Naive thymus-derived CD8-positive, alpha-beta T cell (primary cell): Measurements from ENCODE around the gene CDH3. TPM values are rescaled to one million over a fixed set of nuclear protein-coding genes. Genes with fewer than 3 reads are reported as not detected.

Experiments
- ATAC-seq, 2 donors: fragments of 150-1000 bp; cut with Tn5 transposase in 1 of 2; sonication (Bioruptor Pico), chemical (Tn5 transposase) in 1 of 2; 1 replicate in 1 of 2; 2 replicates in 1 of 2; pipeline ENCODE4 v1.10.0; 2021; ENCODE audit warnings: mild to moderate bottlenecking in 2 of 2, moderate library complexity in 2 of 2
- POLR2A ChIA-PET: fragments of 350-600 bp; sonication (Branson Sonifier 250); formaldehyde crosslinking; loops from one replicate; lab custom pipeline; 2021; ENCODE audit warnings: antibody characterized with exemption; lab: Charles Lee
- DNase-seq, 10 donors: peaks; one replicate each; pipeline versions ENCODE4 v3.0.0 to v3.0.0-alpha.2; 2020 to 2022
- H3K27ac Mint-ChIP-seq, 10 donors: one replicate each; pipeline ENCODE4 v1.8.0; 2020 to 2022; ENCODE audit warnings: mild to moderate bottlenecking in 10 of 10, mixed read lengths in 10 of 10, moderate library complexity in 4 of 10, inconsistent platforms in 1 of 10
- H3K27me3 Mint-ChIP-seq, 5 donors: one replicate each; pipeline ENCODE4 v1.8.0; 2021 to 2022; ENCODE audit warnings: mixed read lengths in 5 of 5
- H3K36me3 Mint-ChIP-seq, 3 donors: one replicate each; pipeline ENCODE4 v1.8.0; 2020 to 2022; ENCODE audit warnings: mixed read lengths in 3 of 3, mild to moderate bottlenecking in 2 of 3, inconsistent platforms in 1 of 3
- H3K4me1 Mint-ChIP-seq, 4 donors: one replicate each; pipeline ENCODE4 v1.8.0; 2021 to 2022; ENCODE audit warnings: mixed read lengths in 4 of 4
- H3K4me3 Mint-ChIP-seq, 10 donors: one replicate each; pipeline ENCODE4 v1.8.0; 2020 to 2022; ENCODE audit warnings: mild to moderate bottlenecking in 10 of 10, mixed read lengths in 10 of 10, moderate library complexity in 6 of 10, inconsistent platforms in 1 of 10
- H3K9me3 Mint-ChIP-seq, 9 donors: one replicate each; pipeline ENCODE4 v1.8.0; 2020 to 2022; ENCODE audit warnings: mixed read lengths in 9 of 9, mild to moderate bottlenecking in 3 of 9, inconsistent platforms in 1 of 9, moderate library complexity in 1 of 9
- polyA plus RNA-seq, 3 donors: library from polyadenylated mRNA; unstranded; fragments of 300-500 nt; fragmentation: Illumina TruSeq; gene quantifications; one replicate each; pipeline ENCODE4 v1.2.3, GENCODE V29; 2021
- total RNA-seq, 8 experiments: library from RNA in 2 of 8; stranded (reverse) in 2 of 8; gene quantifications; one replicate each; pipeline ENCODE4 v1.2.3 and lab custom pipeline; 2021 to 2026

CDH3 gene
- total and polyA plus RNA-seq, 5 experiments from 2014 or later = 0.29 to 0.60 TPM; not detected in 3

- H3K9me3 Mint-ChIP-seq = no peaks in the 10 kb centered on the region
- H3K36me3 Mint-ChIP-seq = no peaks in the 10 kb centered on the region
- POLR2A ChIA-PET = interaction anchor here (0.7 kb wide), 1 partner anchor 1197 kb away, joined by 3 read pairs; no protein-coding TSS in a partner anchor
- DNase-seq = no peak
- H3K27me3 Mint-ChIP-seq = no peaks in the 10 kb centered on the region
- no peak overlapping the region for H3K4me3 Mint-ChIP-seq
- H3K4me1 Mint-ChIP-seq = no peaks in the 10 kb centered on the region
- no peak for ATAC-seq
- no peak overlapping the region for H3K27ac Mint-ChIP-seq
These were observed 41.8 kb downstream of the CDH3 start for GRCh38 chr16:68686905-68687304.

DNA sequence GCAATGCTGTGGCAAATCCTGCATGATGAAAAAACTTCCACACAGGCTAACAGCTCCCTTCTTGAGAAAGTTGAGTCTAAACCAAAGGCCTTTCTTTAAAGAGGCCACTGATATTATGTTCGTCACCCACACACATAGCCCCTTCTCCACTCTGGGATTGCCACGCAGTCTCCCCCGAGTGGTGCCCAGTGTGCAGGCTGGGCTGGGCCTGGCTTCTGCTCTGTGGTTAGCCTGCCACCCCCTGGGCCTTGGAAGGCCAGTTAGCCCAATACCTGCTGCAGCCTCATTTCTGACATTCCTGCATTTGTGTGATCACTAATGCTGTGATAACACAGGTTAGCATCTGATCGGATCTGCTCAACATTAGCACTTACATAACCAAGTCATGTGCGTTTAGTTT, 44.8 kb downstream of the CDH3 start:
- Mint-ChIP-seq H3K9me3 (no peaks in the 10 kb centered on the region), H3K4me1 (no peaks in the 10 kb centered on the region), H3K27me3 (peaks cover 0 to under 1% (median 0%) of the 10 kb centered on the region in 5 donors), H3K27ac (no peak overlapping the region), H3K36me3 (no peaks in the 10 kb centered on the region), H3K4me3 (no peak overlapping the region)
- ATAC-seq (no peak), DNase-seq (no peak)
- POLR2A ChIA-PET = interaction anchor here (0.5 to 0.8 kb wide), 2 partner anchors 18 to 36 kb away, joined by 3 to 5 read pairs; no protein-coding TSS in a partner anchor

- Mint-ChIP-seq H3K9me3 (no peaks in the 10 kb centered on the region), H3K36me3 (no peaks in the 10 kb centered on the region), H3K27ac (no peak overlapping the region), H3K4me3 (no peak overlapping the region), H3K27me3 (peaks cover 0 to 2% (median 0%) of the 10 kb centered on the region in 5 donors), H3K4me1 (no peaks in the 10 kb centered on the region)
- ATAC-seq = no peak
- no peak for DNase-seq
- POLR2A ChIA-PET = no interaction called here
These were observed 50.5 kb downstream of the CDH3 start for GRCh38 chr16:68695575-68695974.

- DNase-seq (no peak), ATAC-seq (no peak)
- POLR2A ChIA-PET = no interaction called here
- peak overlapping the region in 1 of 10 donors; percentile 51 for H3K27ac Mint-ChIP-seq
- no peaks in the 10 kb centered on the region for H3K9me3 Mint-ChIP-seq
- H3K4me3 Mint-ChIP-seq = no peak overlapping the region
- H3K36me3 Mint-ChIP-seq = no peaks in the 10 kb centered on the region
- H3K27me3 Mint-ChIP-seq = peaks cover 0 to 2% (median 0%) of the 10 kb centered on the region in 5 donors
- H3K4me1 Mint-ChIP-seq = no peaks in the 10 kb centered on the region
These were observed 51.4 kb downstream of the CDH3 start for GRCh38 chr16:68696514-68696913.

GRCh38 chr16:68698091-68698490, 53.0 kb downstream of the CDH3 start:
- Mint-ChIP-seq H3K36me3 (no peaks in the 10 kb centered on the region), H3K9me3 (no peaks in the 10 kb centered on the region), H3K27me3 (peaks cover 0 to 2% (median 0%) of the 10 kb centered on the region in 5 donors), H3K4me3 (no peak overlapping the region), H3K4me1 (no peaks in the 10 kb centered on the region), H3K27ac (no peak overlapping the region)
- no peak for ATAC-seq
- POLR2A ChIA-PET = no interaction called here
- DNase-seq = no peak

DNA sequence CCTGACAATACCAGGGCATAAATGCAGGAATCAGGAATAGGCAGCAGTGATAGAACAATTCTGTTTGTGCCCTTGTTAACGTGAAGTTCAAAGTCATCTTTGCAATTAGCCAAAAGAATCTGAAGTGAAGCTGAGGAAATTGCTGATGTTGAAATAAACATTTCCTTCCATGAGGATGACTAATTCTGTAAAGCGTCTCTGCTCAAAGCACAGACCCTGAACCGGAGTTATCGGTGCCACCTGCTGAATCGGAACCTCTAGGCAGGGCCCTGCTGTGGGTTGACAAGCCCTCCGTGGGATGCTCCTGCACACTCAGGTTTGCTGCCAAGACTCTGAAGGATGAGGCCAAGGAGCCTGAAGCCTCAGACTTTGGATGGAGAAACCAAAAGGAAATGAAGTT, 55.0 kb downstream of the CDH3 start:
- Mint-ChIP-seq H3K4me3 (no peak overlapping the region), H3K9me3 (no peaks in the 10 kb centered on the region), H3K36me3 (no peaks in the 10 kb centered on the region), H3K27me3 (peaks cover 0 to 2% (median 0%) of the 10 kb centered on the region in 5 donors), H3K4me1 (peaks cover 0 to 2% (median 0%) of the 10 kb centered on the region in 4 donors), H3K27ac (no peak overlapping the region)
- POLR2A ChIA-PET = no interaction called here
- DNase-seq = no peak
- ATAC-seq = no peak

DNA sequence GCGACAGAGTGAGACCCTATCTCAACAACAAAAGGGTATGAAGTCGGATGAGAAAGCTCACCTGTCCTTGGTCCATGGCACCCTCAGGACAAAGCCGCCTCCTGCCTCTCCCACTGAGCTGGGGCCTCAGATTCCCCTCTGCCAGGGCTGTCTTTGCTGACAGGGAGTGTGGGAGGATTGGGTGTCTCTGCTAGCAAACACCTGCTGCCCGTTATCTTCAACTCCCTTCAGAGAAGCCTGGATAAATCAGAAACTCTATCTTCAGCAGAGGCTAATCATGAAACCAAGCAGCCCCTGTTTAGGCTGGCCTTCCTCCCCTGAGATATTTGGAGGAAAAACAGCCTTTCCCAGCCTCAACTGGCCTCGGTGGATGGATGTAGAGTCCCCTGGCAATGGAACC, 55.7 kb downstream of the CDH3 start:
- DNase-seq = no peak
- Mint-ChIP-seq H3K4me1 (peaks cover 0 to 2% (median 0%) of the 10 kb centered on the region in 4 donors), H3K4me3 (no peak overlapping the region), H3K27me3 (peaks cover 0 to 2% (median 0%) of the 10 kb centered on the region in 5 donors), H3K36me3 (no peaks in the 10 kb centered on the region), H3K9me3 (no peaks in the 10 kb centered on the region), H3K27ac (no peak overlapping the region)
- no peak for ATAC-seq
- POLR2A ChIA-PET = no interaction called here

- DNase-seq (peak in 9 of 10 donors; percentile 14 to 49 (median 24)), ATAC-seq (peak; percentile 45 to 61)
- Mint-ChIP-seq H3K27me3 (peaks cover 0 to 4% (median 2%) of the 10 kb centered on the region in 5 donors), H3K36me3 (no peaks in the 10 kb centered on the region), H3K4me3 (no peak overlapping the region), H3K4me1 (peaks cover 0 to 2% (median 0%) of the 10 kb centered on the region in 4 donors), H3K27ac (peak overlapping the region in 3 of 10 donors; percentile 24 to 68 (median 62)), H3K9me3 (no peaks in the 10 kb centered on the region)
- POLR2A ChIA-PET = no interaction called here
These were observed 59.2 kb downstream of the CDH3 start for GRCh38 chr16:68704232-68704867.

GRCh38 chr16:68707340-68708152, 62.4 kb downstream of the CDH3 start:
- no peak overlapping the region for H3K4me3 Mint-ChIP-seq
- H3K9me3 Mint-ChIP-seq = no peaks in the 10 kb centered on the region
- H3K4me1 Mint-ChIP-seq = peaks cover 6 to 8% (median 7%) of the 10 kb centered on the region in 4 donors
- no peak for ATAC-seq
- H3K27ac Mint-ChIP-seq = no peak overlapping the region
- H3K36me3 Mint-ChIP-seq = no peaks in the 10 kb centered on the region
- DNase-seq = no peak
- POLR2A ChIA-PET = interaction anchor here (0.5 kb wide), 1 partner anchor 17 kb away, joined by 3 read pairs; no protein-coding TSS in a partner anchor
- H3K27me3 Mint-ChIP-seq = peaks cover 0 to 23% (median 11%) of the 10 kb centered on the region in 5 donors

GRCh38 chr16:68710211-68710610, 65.1 kb downstream of the CDH3 start:
- Mint-ChIP-seq H3K9me3 (no peaks in the 10 kb centered on the region), H3K27ac (no peak overlapping the region), H3K36me3 (no peaks in the 10 kb centered on the region), H3K4me3 (no peak overlapping the region), H3K4me1 (peaks cover 6 to 8% (median 7%) of the 10 kb centered on the region in 4 donors), H3K27me3 (peaks cover 0 to 23% (median 11%) of the 10 kb centered on the region in 5 donors)
- DNase-seq (no peak), ATAC-seq (no peak)
- POLR2A ChIA-PET = no interaction called here

DNA sequence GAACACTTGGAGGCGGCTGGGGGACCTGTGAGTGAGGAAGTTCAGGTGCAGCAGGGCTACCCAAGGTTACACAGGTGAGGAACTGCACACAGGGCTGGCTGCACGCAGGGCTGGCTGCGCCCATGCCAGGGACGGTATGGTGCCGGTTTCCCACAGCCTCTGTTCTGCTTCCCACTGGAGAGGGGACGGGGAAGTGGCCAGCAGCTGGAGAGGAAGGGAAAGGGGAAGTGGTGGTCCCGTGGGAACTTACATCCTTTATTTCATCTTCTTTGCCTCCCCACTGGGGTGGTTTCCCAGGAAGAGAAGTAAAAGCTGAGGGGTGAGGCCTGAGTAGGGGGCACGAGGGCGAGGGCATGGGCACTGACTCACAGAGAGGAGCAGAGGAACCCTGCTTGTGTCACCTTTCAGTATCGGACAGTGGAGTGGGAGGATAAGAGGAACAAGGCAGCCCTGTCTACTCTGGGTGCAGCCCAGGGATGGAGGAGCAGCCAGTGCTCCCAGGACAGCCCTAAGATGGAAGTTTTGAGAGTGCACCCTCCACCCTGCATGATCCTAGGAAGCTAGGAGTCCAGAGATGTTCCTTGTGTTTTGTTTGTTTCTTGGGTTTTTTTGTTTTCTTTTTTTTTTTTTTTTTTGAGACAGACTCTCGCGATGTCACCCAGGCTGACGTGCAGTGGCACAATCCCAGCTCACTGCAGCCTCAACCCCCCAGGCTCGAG, 66.5 kb downstream of the CDH3 start:
- ATAC-seq (no peak), DNase-seq (no peak)
- Mint-ChIP-seq H3K36me3 (no peaks in the 10 kb centered on the region), H3K9me3 (peaks cover 0 to 1% (median 0%) of the 10 kb centered on the region in 9 donors), H3K4me1 (peaks cover 6 to 8% (median 7%) of the 10 kb centered on the region in 4 donors), H3K4me3 (peak overlapping the region in 2 of 10 donors; percentile 34 to 60), H3K27me3 (peaks cover 0 to 23% (median 11%) of the 10 kb centered on the region in 5 donors), H3K27ac (peak overlapping the region in 2 of 10 donors; percentile 74 to 87)
- POLR2A ChIA-PET = no interaction called here

DNA sequence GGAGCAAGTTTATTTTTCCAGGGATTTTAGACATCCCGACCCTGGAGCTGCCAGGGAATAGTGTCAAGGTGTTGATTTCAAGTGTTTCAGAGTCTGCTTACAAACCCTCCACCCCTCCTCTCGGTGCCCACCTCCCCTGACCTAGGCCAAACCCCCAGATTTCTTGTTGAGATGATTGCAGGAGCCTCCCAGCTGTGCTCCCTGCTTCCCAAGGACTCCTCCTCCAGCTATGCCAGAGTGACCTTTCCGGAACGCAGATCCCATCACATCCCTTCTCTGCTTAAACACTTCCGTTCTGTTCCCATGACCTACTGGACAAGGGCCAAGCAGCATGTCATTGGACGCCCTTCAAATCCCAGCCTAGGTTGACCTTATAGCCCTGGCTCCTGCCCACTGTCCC, 68.3 kb downstream of the CDH3 start:
- Mint-ChIP-seq H3K27me3 (peaks cover 0 to 23% (median 10%) of the 10 kb centered on the region in 5 donors), H3K9me3 (peaks cover 0 to 4% (median 0%) of the 10 kb centered on the region in 9 donors), H3K4me1 (peaks cover 6 to 8% (median 7%) of the 10 kb centered on the region in 4 donors), H3K36me3 (no peaks in the 10 kb centered on the region), H3K4me3 (no peak overlapping the region), H3K27ac (no peak overlapping the region)
- DNase-seq (no peak), ATAC-seq (no peak)
- POLR2A ChIA-PET = no interaction called here
